ENCODE data around the gene BTF3.
"Not testable (repeated sequence)": the region's sequence is repeated elsewhere in the genome, so short reads cannot be mapped to it uniquely, and the experiment has no call there.

BTF3 gene

DNA sequence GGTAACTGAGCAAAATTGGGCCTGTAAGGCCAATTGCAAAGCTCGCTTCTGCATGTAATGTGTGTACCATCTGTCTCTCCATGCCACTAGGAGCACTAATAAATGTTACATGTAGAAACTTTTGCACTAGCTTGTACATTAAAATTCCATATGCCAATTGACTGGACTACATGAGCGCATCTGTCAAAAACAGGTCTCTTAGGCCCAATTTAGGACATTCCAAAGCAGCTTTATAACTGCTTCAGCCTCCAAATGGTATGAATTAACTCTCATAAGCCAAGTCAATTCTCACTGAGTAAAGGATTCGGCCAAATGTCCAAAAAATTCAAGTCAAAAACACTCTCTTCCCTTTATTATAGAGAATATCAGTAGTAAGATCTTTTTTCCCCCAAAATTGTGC, 26.1 kb upstream of the BTF3 start:
- peaks cover 4% of the 10 kb centered on the region for H3K27me3 Mint-ChIP-seq
- no peaks in the 10 kb centered on the region for H3K9me3 Mint-ChIP-seq
- H3K4me1 Mint-ChIP-seq = no peaks in the 10 kb centered on the region
- H3K27ac Mint-ChIP-seq = no peak overlapping the region
- H3K4me3 Mint-ChIP-seq = no peak overlapping the region
- H3K36me3 Mint-ChIP-seq = no peaks in the 10 kb centered on the region

DNA sequence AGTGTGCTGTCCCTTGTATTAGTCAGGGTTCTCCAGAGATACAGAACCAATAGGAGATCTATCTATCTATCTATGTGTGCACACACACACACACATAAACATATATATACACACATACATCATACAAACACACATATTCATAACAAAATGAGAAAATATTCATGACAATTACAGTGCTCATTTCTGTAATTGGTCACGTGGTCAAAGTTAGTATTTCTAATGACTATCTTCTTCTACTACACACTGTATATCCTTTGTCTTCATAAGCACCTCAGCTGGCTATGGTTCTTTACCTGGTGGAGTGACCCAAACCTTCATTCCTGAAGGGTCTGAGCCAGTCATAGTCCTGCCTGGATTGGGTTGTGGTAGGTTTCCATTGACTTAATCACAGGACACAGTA, 17.7 kb upstream of the BTF3 start:
- H3K36me3 Mint-ChIP-seq = no peaks in the 10 kb centered on the region
- no peak overlapping the region for H3K27ac Mint-ChIP-seq
- H3K27me3 Mint-ChIP-seq = peaks cover 10% of the 10 kb centered on the region
- H3K4me3 Mint-ChIP-seq = no peak overlapping the region
- H3K9me3 Mint-ChIP-seq = no peaks in the 10 kb centered on the region
- no peaks in the 10 kb centered on the region for H3K4me1 Mint-ChIP-seq

DNA sequence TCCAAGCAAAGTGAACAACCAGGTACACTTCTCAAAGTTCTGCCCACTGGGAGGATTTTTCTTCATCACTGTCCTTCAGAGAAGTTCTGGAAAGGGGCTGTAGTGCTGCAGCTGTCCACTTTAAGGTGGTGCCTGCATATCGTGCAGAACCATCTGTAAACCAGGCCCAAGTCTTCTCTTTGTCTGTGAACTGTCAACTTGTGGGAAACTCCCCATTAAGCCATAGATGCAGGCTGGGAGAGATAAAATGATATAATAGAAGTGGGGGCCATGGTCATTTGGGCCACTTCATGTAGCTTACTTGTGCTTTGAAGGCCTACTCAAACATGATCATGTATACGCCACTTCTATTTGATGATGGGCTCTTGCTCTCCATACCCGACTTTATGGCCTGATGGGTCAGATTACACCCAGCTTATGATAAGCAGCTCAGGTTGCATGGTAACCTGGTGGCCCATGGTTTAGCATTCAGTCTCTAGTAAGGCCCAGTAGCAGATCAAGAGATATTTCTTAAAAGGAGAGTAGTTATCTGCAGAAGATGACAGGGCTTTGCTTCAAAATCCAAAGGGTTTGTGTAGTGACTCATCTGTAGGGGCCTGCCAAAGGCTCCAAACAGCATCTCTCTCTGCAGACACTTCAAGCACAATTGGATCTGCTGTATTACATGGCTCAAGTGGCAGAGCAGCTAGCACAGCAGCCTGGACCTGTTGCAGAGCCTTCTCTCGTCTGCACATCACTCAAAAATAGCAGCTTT, 15.7 kb upstream of the BTF3 start:
- no peak overlapping the region for H3K27ac Mint-ChIP-seq
- H3K36me3 Mint-ChIP-seq = no peaks in the 10 kb centered on the region
- H3K4me1 Mint-ChIP-seq = no peaks in the 10 kb centered on the region
- H3K9me3 Mint-ChIP-seq = no peaks in the 10 kb centered on the region
- H3K4me3 Mint-ChIP-seq = no peak overlapping the region
- peaks cover 14% of the 10 kb centered on the region for H3K27me3 Mint-ChIP-seq

- Mint-ChIP-seq H3K9me3 (no peaks in the 10 kb centered on the region), H3K36me3 (no peaks in the 10 kb centered on the region), H3K4me3 (no peak overlapping the region), H3K4me1 (no peaks in the 10 kb centered on the region), H3K27ac (no peak overlapping the region), H3K27me3 (peaks cover 14% of the 10 kb centered on the region)
These were observed 14.6 kb upstream of the BTF3 start for GRCh38 chr5:73483676-73484075.

DNA sequence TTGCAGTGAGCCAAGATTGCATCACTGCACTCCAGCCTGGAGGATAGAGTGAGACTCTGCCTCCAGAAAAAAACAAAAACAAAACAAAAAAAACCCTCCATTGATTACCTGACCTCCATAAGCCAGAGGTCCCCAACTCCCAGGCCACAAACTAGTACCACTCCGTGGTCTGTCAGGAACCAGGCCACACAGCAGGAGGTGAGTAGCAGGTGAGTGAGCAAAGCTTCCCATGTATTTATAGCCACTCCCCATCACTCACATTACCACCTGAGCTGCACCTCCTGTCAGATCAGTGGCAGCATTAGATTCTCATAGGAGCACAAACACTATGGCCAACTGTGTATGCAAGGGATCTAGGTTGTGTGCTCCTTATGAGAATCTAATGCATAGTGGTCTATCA, 13.7 kb upstream of the BTF3 start:
- Mint-ChIP-seq H3K27ac (no peak overlapping the region), H3K4me1 (no peaks in the 10 kb centered on the region), H3K4me3 (no peak overlapping the region), H3K9me3 (no peaks in the 10 kb centered on the region), H3K27me3 (peaks cover 12% of the 10 kb centered on the region), H3K36me3 (no peaks in the 10 kb centered on the region)

DNA sequence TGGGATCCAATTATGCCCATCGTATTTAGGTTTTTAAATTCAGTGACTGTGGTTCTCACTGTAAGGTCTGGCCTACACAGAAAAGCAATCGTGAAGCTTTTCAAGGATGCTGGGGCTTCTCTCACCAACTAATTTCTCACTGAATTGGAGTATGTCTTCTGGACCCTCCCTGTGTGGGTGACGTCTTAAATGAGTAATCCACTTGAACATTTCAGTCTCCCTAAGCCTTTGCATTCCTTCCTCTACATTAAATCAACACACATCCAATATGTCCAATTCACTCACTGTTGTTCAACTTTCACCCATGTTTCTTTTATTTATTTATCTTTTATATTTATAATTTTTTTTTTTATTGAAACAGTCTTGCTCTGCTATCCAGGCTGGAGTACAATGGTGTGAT, 12.5 kb upstream of the BTF3 start:
- Mint-ChIP-seq H3K36me3 (no peaks in the 10 kb centered on the region), H3K27me3 (peaks cover 12% of the 10 kb centered on the region), H3K4me1 (no peaks in the 10 kb centered on the region), H3K9me3 (no peaks in the 10 kb centered on the region), H3K27ac (no peak overlapping the region), H3K4me3 (no peak overlapping the region)

GRCh38 chr5:73486119-73486899, 11.9 kb upstream of the BTF3 start:
- H3K27me3 Mint-ChIP-seq = peaks cover 12% of the 10 kb centered on the region
- H3K36me3 Mint-ChIP-seq = no peaks in the 10 kb centered on the region
- no peaks in the 10 kb centered on the region for H3K9me3 Mint-ChIP-seq
- no peak overlapping the region for H3K4me3 Mint-ChIP-seq
- H3K4me1 Mint-ChIP-seq = no peaks in the 10 kb centered on the region
- H3K27ac Mint-ChIP-seq = no peak overlapping the region

GRCh38 chr5:73487257-73487656, 11.0 kb upstream of the BTF3 start:
- not testable (repeated sequence) for H3K4me1 Mint-ChIP-seq, H3K4me3 Mint-ChIP-seq, H3K36me3 Mint-ChIP-seq, H3K9me3 Mint-ChIP-seq, H3K27ac Mint-ChIP-seq
- H3K27me3 Mint-ChIP-seq = peaks cover 11% of the 10 kb centered on the region

DNA sequence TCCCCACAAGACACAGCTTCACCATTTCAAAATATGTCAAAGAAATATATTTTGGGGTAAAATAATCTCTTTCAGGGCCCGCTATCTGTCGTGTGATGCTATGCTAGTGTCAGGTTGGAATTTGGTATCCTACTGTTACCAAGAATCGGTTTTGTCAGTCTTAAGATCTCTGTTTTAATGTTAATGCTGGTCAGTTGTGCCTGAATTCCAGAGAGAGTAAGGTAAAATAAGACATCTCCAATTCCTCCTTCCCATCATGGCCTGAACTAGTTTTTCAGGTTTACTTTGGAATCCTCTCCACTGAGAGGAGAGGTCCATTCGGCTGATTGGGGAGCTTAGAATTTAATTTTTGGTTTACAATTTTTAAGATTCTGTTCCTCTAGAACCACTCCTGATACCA, 10.4 kb upstream of the BTF3 start:
- no peak overlapping the region for H3K4me3 Mint-ChIP-seq
- no peaks in the 10 kb centered on the region for H3K4me1 Mint-ChIP-seq
- no peak overlapping the region for H3K27ac Mint-ChIP-seq
- H3K27me3 Mint-ChIP-seq = peaks cover 13% of the 10 kb centered on the region
- H3K36me3 Mint-ChIP-seq = no peaks in the 10 kb centered on the region
- H3K9me3 Mint-ChIP-seq = no peaks in the 10 kb centered on the region

- no peaks in the 10 kb centered on the region for H3K36me3 Mint-ChIP-seq
- no peaks in the 10 kb centered on the region for H3K9me3 Mint-ChIP-seq
These were observed 9.4 kb upstream of the BTF3 start for GRCh38 chr5:73488806-73489205.

GRCh38 chr5:73490088-73490487, 8.2 kb upstream of the BTF3 start:
- Mint-ChIP-seq H3K9me3 (no peaks in the 10 kb centered on the region), H3K4me1 (no peaks in the 10 kb centered on the region), H3K27ac (no peak overlapping the region), H3K4me3 (no peak overlapping the region), H3K27me3 (peaks cover 14% of the 10 kb centered on the region), H3K36me3 (no peaks in the 10 kb centered on the region)

More at GRCh38 chr5:73488806-73489205, 9.4 kb upstream of the BTF3 start:
- no peaks in the 10 kb centered on the region for H3K4me1 Mint-ChIP-seq
- H3K4me3 Mint-ChIP-seq = no peak overlapping the region
- H3K27me3 Mint-ChIP-seq = peaks cover 15% of the 10 kb centered on the region
- no peak overlapping the region for H3K27ac Mint-ChIP-seq

DNA sequence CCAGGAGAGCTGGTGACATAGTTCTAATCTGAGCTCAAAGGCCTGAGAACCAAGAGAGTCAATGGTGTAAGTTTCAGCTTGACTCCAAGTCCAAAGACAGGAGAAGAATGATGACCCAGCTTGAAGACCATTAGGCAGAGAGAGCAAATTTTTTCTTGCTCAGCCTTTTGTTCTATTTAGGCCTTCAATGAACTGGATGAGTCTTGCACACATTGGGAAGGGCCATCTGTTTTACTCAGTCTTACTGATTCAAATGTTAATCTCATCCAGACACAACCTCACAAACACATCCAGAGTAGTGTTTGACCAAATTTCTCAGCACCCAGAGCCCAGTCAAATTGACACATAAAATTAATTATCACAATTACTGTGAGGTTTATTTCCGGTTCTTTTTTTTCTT, 7.1 kb upstream of the BTF3 start:
- peaks cover 14% of the 10 kb centered on the region for H3K27me3 Mint-ChIP-seq
- H3K4me1 Mint-ChIP-seq = no peaks in the 10 kb centered on the region
- no peaks in the 10 kb centered on the region for H3K9me3 Mint-ChIP-seq
- H3K27ac Mint-ChIP-seq = no peak overlapping the region
- no peak overlapping the region for H3K4me3 Mint-ChIP-seq
- no peaks in the 10 kb centered on the region for H3K36me3 Mint-ChIP-seq

- Mint-ChIP-seq H3K27me3 (peaks cover 10% of the 10 kb centered on the region), H3K4me1 (peaks cover 4% of the 10 kb centered on the region), H3K4me3 (no peak overlapping the region), H3K27ac (no peak overlapping the region), H3K9me3 (no peaks in the 10 kb centered on the region), H3K36me3 (peaks cover 4% of the 10 kb centered on the region)
These were observed 4.8 kb upstream of the BTF3 start for GRCh38 chr5:73493421-73493820.

DNA sequence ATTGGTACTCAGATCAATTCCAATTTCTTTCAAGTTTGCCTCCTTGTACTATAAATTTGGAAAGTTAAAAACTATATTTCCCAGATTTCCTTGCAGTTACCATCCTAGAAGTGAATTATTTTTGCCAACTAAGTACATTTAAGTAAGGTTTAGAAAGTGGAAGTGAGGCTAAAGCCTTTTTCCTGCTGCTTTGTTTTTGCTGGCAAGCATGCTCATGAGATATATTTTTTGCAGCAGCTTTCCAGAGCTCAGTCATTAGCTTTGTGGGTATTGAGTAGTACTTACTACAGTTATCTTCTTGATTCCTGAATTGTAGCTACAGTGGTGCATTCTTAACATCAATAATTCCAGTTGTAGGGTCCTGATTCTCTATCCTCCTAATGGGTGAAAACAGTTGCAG, 3.5 kb upstream of the BTF3 start:
- H3K27me3 Mint-ChIP-seq = peaks cover 10% of the 10 kb centered on the region
- no peak overlapping the region for H3K4me3 Mint-ChIP-seq
- peaks cover 12% of the 10 kb centered on the region for H3K4me1 Mint-ChIP-seq

GRCh38 chr5:73495772-73496335, 2.4 kb upstream of the BTF3 start:
- Mint-ChIP-seq H3K4me3 (no peak overlapping the region), H3K36me3 (peaks cover 18% of the 10 kb centered on the region), H3K9me3 (no peaks in the 10 kb centered on the region), H3K27ac (no peak overlapping the region), H3K4me1 (peaks cover 22% of the 10 kb centered on the region), H3K27me3 (peaks cover 10% of the 10 kb centered on the region)

More for the DNA sequence above, 3.5 kb upstream of the BTF3 start:
- Mint-ChIP-seq H3K27ac (no peak overlapping the region), H3K9me3 (no peaks in the 10 kb centered on the region), H3K36me3 (peaks cover 11% of the 10 kb centered on the region)

GRCh38 chr5:73496984-73497457, 1.2 kb upstream of the BTF3 start:
- Mint-ChIP-seq H3K27ac (peak overlapping the region; percentile 99), H3K36me3 (peaks cover 25% of the 10 kb centered on the region), H3K4me1 (peaks cover 30% of the 10 kb centered on the region), H3K9me3 (no peaks in the 10 kb centered on the region), H3K27me3 (peaks cover 7% of the 10 kb centered on the region), H3K4me3 (peak overlapping the region; percentile 97)

Data from activated naive CD4-positive, alpha-beta T cell treated with anti-CD3 and anti-CD28 coated beads, Interleukin-2, amount 50 U/mL, for 24 hours (primary cell).